Dendritic cell treated with granulocyte-macrophage colony-stimulating factor and Interleukin-4, amounts not matched to agents 40 ng/mL and 50 ng/mL, for 4 days (primary cell): Measurements from ENCODE around the gene CEP104.
A peak's percentile ranks its signal among the peaks of the same experiment; 100 is the strongest.

Experiments used
- H3K27ac Mint-ChIP-seq: one replicate; pipeline ENCODE4 v1.8.0; 2022; ENCODE audit warnings: mild to moderate bottlenecking, mixed read lengths
- H3K27me3 Mint-ChIP-seq: one replicate; pipeline ENCODE4 v1.8.0; 2022; ENCODE audit warnings: mild to moderate bottlenecking, mixed read lengths
- H3K36me3 Mint-ChIP-seq: one replicate; pipeline ENCODE4 v1.8.0; 2022; ENCODE audit warnings: low read depth, mixed read lengths
- H3K4me1 Mint-ChIP-seq: one replicate; pipeline ENCODE4 v1.8.0; 2022; ENCODE audit warnings: low read depth, mixed read lengths
- H3K4me3 Mint-ChIP-seq: one replicate; pipeline ENCODE4 v1.8.0; 2022; ENCODE audit warnings: mild to moderate bottlenecking, moderate library complexity, mixed read lengths
- H3K9me3 Mint-ChIP-seq: one replicate; pipeline ENCODE4 v1.8.0; 2022; ENCODE audit warnings: mixed read lengths
- intact Hi-C: fragments of 100-400 bp; cut with micrococcal nuclease; formaldehyde crosslinking; loops from one replicate; pipeline ENCODE4 v1.15.0; 2022

The CEP104 gene

GRCh38 chr1:3868464-3869006, 11.5 kb upstream of the CEP104 start:
- Mint-ChIP-seq H3K4me3 (no peak overlapping the region), H3K9me3 (no peaks in the 10 kb centered on the region), H3K36me3 (peaks cover 76% of the 10 kb centered on the region), H3K27ac (no peak overlapping the region), H3K4me1 (peaks cover 7% of the 10 kb centered on the region), H3K27me3 (no peaks in the 10 kb centered on the region)
- intact Hi-C loops = no loop called here

DNA sequence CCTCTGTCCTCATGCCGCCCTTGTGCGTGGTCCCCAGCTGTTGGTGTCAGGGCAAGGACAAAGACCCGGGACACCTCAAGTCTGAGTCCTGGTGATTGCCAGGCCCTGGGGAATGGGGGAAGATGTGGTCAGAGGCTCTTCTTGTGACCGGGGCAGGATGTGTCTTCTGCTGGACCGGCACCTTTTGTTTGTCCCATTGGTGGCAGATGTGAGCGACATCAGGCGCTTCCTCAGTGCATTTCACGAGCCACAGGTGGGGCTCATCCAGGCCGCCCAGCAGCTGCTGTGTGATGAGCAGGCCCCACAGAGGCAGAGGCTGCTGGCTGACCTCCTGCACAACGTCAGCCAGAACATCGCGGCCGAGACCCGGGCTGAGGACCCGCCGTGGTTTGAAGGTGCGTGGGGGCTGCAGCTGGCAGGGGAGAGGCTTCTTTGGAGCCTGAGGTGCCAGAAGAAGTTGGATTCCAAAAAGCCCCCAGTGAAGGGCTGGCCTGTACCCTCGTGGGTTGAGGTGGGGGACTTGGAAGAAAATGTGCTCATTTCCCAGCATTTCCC, 8.7 kb upstream of the CEP104 start:
- Mint-ChIP-seq H3K9me3 (no peaks in the 10 kb centered on the region), H3K27ac (no peak overlapping the region), H3K27me3 (no peaks in the 10 kb centered on the region), H3K4me1 (peaks cover 7% of the 10 kb centered on the region), H3K4me3 (no peak overlapping the region), H3K36me3 (peaks cover 52% of the 10 kb centered on the region)
- intact Hi-C loops = no loop called here

DNA sequence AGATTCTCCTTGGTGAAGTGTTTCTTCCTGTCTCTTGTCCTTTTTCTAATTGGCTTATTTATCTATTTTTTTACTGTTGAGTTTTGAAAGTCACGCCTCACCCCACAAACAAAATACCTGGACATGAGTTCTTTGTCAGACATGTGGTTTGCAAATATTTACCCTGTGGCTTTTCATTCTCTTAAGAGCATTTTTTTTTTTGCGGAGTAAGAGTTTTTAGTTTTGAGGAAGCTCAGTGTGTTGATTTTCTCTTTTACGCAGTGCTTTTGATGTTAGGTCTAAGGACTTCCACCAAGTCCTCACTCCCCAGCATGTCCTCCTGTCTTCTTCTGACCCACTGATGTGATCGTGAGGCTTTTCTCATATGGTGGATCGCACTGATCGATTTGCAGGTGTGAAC, 7.9 kb upstream of the CEP104 start:
- no peaks in the 10 kb centered on the region for H3K27me3 Mint-ChIP-seq
- no peak overlapping the region for H3K27ac Mint-ChIP-seq
- no peak overlapping the region for H3K4me3 Mint-ChIP-seq
- intact Hi-C loops = no loop called here
- no peaks in the 10 kb centered on the region for H3K9me3 Mint-ChIP-seq
- H3K36me3 Mint-ChIP-seq = peaks cover 44% of the 10 kb centered on the region
- H3K4me1 Mint-ChIP-seq = peaks cover 9% of the 10 kb centered on the region

DNA sequence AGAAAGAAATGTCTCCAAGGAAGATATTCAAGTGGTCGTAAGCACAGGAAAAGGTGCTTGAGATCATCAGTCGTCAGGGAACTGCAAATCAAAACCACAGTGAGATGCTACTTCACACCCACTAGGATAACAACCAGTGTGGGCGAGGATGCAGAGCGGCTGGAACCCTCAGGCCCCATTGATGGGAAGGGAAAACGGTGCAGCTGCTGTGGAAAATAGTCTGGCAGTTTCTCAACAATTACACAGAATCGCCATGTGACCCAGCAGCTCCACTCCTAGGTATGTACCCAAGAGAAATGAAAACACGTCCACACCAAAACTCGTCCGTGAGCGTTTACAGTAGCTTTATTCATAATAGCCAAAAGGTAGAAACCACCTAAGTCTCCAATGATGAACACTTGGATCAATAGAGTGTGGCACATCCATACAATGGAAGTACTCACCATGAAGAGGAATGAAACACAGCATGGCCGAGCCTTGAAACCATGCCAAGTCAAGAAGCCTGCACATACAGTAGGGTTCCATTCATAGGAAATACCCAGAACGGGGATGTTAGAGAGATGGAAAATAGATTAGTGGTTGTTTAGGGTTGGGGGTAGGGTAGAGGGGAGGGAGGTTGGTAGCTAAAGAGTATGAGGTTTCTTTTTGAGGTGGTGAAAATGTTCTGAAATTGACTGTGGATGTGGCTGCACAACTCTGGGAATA, 6.4 kb upstream of the CEP104 start:
- H3K36me3 Mint-ChIP-seq = peaks cover 29% of the 10 kb centered on the region
- H3K4me1 Mint-ChIP-seq = peaks cover 24% of the 10 kb centered on the region
- no peak overlapping the region for H3K27ac Mint-ChIP-seq
- no peaks in the 10 kb centered on the region for H3K27me3 Mint-ChIP-seq
- intact Hi-C loops = no loop called here
- no peaks in the 10 kb centered on the region for H3K9me3 Mint-ChIP-seq
- H3K4me3 Mint-ChIP-seq = no peak overlapping the region

- intact Hi-C loops = no loop called here
- H3K27me3 Mint-ChIP-seq = no peaks in the 10 kb centered on the region
- H3K4me3 Mint-ChIP-seq = peak overlapping the region; percentile 97
- peaks cover 37% of the 10 kb centered on the region for H3K4me1 Mint-ChIP-seq
- no peak overlapping the region for H3K27ac Mint-ChIP-seq
- peaks cover 11% of the 10 kb centered on the region for H3K36me3 Mint-ChIP-seq
- no peaks in the 10 kb centered on the region for H3K9me3 Mint-ChIP-seq
Observed at GRCh38 chr1:3858231-3858981, 1.4 kb upstream of the CEP104 start.

GRCh38 chr1:3857791-3858129, 749 bp upstream of the CEP104 start:
- peaks cover 37% of the 10 kb centered on the region for H3K4me1 Mint-ChIP-seq
- H3K27ac Mint-ChIP-seq = peak overlapping the region; percentile 88

DNA sequence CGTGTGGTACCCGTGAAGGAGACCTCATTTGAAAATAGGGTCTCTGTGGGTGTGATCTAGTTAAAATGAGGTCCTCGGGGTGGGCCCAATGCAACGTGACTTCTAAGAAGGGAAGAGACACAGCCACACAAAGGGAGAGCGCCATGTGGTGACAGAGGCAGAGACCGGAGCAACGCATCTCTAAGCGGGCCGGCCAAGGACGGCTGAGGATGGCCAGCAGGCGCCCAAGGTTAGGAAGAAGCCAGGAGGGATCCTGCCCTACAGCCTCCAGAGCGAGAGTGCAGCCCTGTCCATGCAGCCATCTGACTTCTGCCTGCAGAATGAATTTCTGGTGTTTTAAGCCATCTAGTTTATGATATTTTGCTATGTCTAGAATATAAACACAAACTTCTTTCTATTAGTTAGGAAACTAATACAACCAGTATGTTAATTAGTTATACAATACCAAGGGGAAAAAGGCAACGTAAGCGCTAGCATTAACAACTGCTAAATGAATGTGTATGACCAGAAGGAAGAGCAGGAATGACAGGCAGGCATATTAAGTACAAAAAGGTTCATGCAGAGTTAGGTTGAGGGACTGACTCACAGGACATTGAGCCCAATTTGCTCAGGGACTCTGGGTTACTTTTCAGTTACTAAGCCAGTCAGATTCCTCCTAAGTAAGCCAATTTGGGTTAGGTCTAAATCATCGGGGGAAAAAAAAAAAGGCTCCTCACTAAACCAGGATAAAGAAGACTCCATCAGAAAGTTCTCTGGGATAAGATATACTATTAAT, 4.1 kb downstream of the CEP104 start:
- Mint-ChIP-seq H3K27me3 (no peaks in the 10 kb centered on the region), H3K36me3 (peaks cover 36% of the 10 kb centered on the region), H3K4me1 (peaks cover 16% of the 10 kb centered on the region), H3K9me3 (no peaks in the 10 kb centered on the region), H3K4me3 (no peak overlapping the region), H3K27ac (no peak overlapping the region)
- intact Hi-C loops = no loop called here

More at GRCh38 chr1:3857791-3858129, 749 bp upstream of the CEP104 start:
- Mint-ChIP-seq H3K9me3 (no peaks in the 10 kb centered on the region), H3K36me3 (peaks cover 8% of the 10 kb centered on the region), H3K4me3 (peak overlapping the region; percentile 97), H3K27me3 (no peaks in the 10 kb centered on the region)
- intact Hi-C loops = loop anchor here (1.0 to 2.0 kb wide), 2 partner anchors 33 to 43 kb away; partner anchors contain the start of gene C1orf174

GRCh38 chr1:3852091-3852490, 4.9 kb downstream of the CEP104 start:
- Mint-ChIP-seq H3K4me3 (no peak overlapping the region), H3K4me1 (peaks cover 16% of the 10 kb centered on the region), H3K9me3 (no peaks in the 10 kb centered on the region), H3K27me3 (no peaks in the 10 kb centered on the region), H3K27ac (no peak overlapping the region), H3K36me3 (peaks cover 39% of the 10 kb centered on the region)
- intact Hi-C loops = no loop called here

DNA sequence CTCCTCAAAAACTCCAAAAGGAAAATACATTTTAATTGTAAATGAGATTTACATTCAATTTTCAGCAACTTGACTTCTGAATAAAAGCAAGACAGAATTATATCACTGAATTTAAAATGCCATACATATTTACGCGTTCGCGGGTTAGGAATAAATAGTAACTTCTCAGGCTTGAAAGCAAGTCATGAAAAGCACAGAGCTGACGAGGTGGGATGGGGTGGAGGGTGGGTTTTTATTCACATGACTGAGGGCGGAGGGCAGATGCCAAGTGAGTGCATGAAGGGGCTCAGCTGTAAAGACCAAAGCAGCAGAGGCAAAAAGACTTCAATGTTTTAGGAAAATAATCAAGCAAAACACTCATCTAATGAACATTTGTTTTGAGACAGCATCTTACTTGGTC, 5.7 kb downstream of the CEP104 start:
- Mint-ChIP-seq H3K27me3 (no peaks in the 10 kb centered on the region), H3K27ac (no peak overlapping the region), H3K9me3 (no peaks in the 10 kb centered on the region), H3K36me3 (peaks cover 45% of the 10 kb centered on the region), H3K4me1 (peaks cover 15% of the 10 kb centered on the region), H3K4me3 (no peak overlapping the region)
- intact Hi-C loops = no loop called here

- Mint-ChIP-seq H3K36me3 (peaks cover 49% of the 10 kb centered on the region), H3K4me1 (peaks cover 10% of the 10 kb centered on the region), H3K9me3 (no peaks in the 10 kb centered on the region), H3K4me3 (no peak overlapping the region), H3K27me3 (no peaks in the 10 kb centered on the region), H3K27ac (no peak overlapping the region)
- intact Hi-C loops = no loop called here
Observed at GRCh38 chr1:3850857-3851256, 6.2 kb downstream of the CEP104 start.

DNA sequence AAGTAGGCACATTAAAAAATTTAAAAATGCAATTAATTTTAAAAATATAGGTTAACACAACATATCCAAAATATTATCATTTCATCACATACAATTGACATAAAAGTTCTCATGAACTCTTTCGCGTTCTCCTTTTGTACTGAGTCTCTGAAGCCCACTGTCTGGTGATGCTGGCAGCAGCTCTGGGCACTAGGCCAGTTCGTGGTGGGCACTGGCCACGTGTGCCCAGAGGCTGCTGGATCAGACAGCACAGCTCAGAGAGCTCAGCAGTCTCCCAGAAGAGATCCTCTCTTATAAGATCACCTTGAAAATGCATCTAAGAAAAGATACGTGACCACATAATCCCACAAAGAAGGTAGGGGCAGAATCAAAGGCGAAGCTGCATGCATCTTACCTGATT, 9.9 kb downstream of the CEP104 start:
- peaks cover 11% of the 10 kb centered on the region for H3K4me1 Mint-ChIP-seq
- intact Hi-C loops = no loop called here
- H3K36me3 Mint-ChIP-seq = peaks cover 72% of the 10 kb centered on the region
- H3K9me3 Mint-ChIP-seq = no peaks in the 10 kb centered on the region
- no peak overlapping the region for H3K27ac Mint-ChIP-seq
- no peak overlapping the region for H3K4me3 Mint-ChIP-seq
- H3K27me3 Mint-ChIP-seq = no peaks in the 10 kb centered on the region

DNA sequence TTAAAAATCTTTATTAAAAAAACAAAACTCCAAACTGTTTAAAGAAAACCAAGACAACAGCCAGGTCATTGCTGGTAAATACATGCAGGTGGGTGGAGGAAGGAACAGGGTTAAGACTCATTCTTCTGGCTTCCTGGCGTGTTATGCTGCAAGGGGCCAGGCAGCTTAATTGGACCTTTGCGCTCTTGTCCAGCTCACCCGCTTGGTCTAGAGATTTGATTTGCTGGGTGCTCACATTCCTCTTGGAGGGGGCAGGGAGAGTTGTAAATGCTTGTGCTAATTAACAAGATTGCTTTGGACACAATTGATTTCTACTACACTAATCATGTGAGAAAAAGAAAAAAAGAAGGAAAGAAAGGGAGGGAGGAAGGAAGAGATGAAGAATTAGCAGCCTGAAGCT, 10.5 kb downstream of the CEP104 start:
- intact Hi-C loops = no loop called here
- H3K4me3 Mint-ChIP-seq = no peak overlapping the region
- peaks cover 76% of the 10 kb centered on the region for H3K36me3 Mint-ChIP-seq
- H3K4me1 Mint-ChIP-seq = peaks cover 11% of the 10 kb centered on the region
- H3K27ac Mint-ChIP-seq = no peak overlapping the region
- H3K27me3 Mint-ChIP-seq = no peaks in the 10 kb centered on the region
- H3K9me3 Mint-ChIP-seq = no peaks in the 10 kb centered on the region

- Mint-ChIP-seq H3K36me3 (peaks cover 85% of the 10 kb centered on the region), H3K4me3 (peak overlapping the region; percentile 46), H3K4me1 (peaks cover 11% of the 10 kb centered on the region), H3K27me3 (no peaks in the 10 kb centered on the region), H3K9me3 (peaks cover 14% of the 10 kb centered on the region), H3K27ac (peak overlapping the region; percentile 90)
- intact Hi-C loops = no loop called here
Observed at GRCh38 chr1:3842912-3843311, 14.1 kb downstream of the CEP104 start.

DNA sequence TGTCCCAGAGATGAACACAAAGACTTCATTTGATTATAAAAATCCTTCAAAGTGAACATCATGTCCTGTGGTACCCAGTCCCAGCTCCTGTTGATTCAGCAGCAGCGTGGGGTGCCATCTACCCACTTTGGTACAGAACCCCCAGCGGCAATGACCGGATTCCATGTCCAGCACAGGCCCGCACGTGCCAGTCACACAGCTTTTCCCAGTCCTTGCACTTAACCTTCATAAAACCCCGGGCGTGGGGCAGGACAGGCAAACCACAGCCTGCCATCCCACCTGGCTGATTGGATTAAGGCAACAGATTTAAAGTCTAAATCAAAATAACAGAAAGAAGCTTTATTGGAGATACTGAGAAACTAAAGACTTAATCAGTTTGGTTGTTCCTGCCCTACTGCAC, 15.5 kb downstream of the CEP104 start:
- Mint-ChIP-seq H3K4me1 (peaks cover 11% of the 10 kb centered on the region), H3K27ac (no peak overlapping the region), H3K27me3 (no peaks in the 10 kb centered on the region), H3K9me3 (peaks cover 27% of the 10 kb centered on the region), H3K36me3 (peaks cover 85% of the 10 kb centered on the region), H3K4me3 (no peak overlapping the region)
- intact Hi-C loops = no loop called here
